Ishikawa (cell line): ENCODE measurements around the gene RIT1.

ENCODE experiments used
- CEBPB ChIP-seq: IDR thresholded peaks from 2 replicates; pipeline ENCODE4 v1.6.1; 2012
- CREB1 ChIP-seq: IDR thresholded peaks from 2 replicates; pipeline ENCODE4 v1.6.1; 2012; ENCODE audit warnings: low read depth
- EGR1 ChIP-seq: IDR thresholded peaks from 2 replicates; pipeline ENCODE4 v1.6.1; 2012
- EP300 ChIP-seq: IDR thresholded peaks from 2 replicates; pipeline ENCODE4 v1.6.1; 2012; ENCODE audit warnings: borderline replicate concordance
- FOXM1 ChIP-seq: IDR thresholded peaks from 2 replicates; pipeline ENCODE4 v1.6.1; 2012; ENCODE audit warnings: low read depth, borderline replicate concordance
- NFIC ChIP-seq: IDR thresholded peaks from 2 replicates; pipeline ENCODE4 v1.6.1; 2012
- RAD21 ChIP-seq: IDR thresholded peaks from 2 replicates; pipeline ENCODE4 v1.6.1; 2012; ENCODE audit warnings: low read depth
- TAF1 ChIP-seq: IDR thresholded peaks from 2 replicates; pipeline ENCODE4 v1.6.1; 2012; ENCODE audit warnings: low read depth, mild to moderate bottlenecking
- TCF12 ChIP-seq: IDR thresholded peaks from 2 replicates; pipeline ENCODE4 v1.6.1; 2012; ENCODE audit warnings: low read depth
- TEAD4 ChIP-seq: IDR thresholded peaks from 2 replicates; pipeline ENCODE4 v1.6.1; 2012
- USF1 ChIP-seq: IDR thresholded peaks from 2 replicates; pipeline ENCODE4 v1.6.1; 2012
- YY1 ChIP-seq: IDR thresholded peaks from 2 replicates; pipeline ENCODE4 v1.6.1; 2012; ENCODE audit warnings: low read depth
- ZBTB7A ChIP-seq: IDR thresholded peaks from 2 replicates; pipeline ENCODE4 v1.6.1; 2012; ENCODE audit warnings: low read depth
- TF ChIP-seq, protein P1 (sequence below): IDR thresholded peaks from 2 replicates; pipeline ENCODE4 v1.6.1; 2012
- TF ChIP-seq, protein P2 (sequence below): IDR thresholded peaks from 2 replicates; pipeline ENCODE4 v1.6.1; 2012; ENCODE audit warnings: low read depth, mild to moderate bottlenecking

The RIT1 gene

DNA sequence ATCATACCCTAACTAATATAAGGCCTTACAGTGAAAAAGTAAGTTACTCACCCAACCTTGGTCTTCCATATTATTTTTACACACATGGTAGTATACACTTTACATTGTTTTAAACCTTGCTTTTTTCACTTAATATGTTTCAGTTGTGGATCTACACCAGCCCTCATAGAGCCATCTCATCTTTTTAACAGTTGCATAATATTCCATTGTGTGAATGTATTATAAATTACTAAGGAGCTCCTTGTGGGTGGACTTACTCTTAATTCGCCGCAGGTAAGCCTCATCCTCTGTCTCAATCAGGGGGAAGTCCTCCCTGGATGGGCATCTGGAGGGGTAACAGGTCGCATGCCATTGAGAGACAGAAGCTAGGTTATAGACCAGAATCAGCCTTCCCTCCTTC lies 43.5 kb upstream of the RIT1 start:
- no peak for TF ChIP-seq CREB1
- no peak for TF ChIP-seq USF1
- TF ChIP-seq YY1, result no peak
- no peak for TF ChIP-seq TCF12
- TF ChIP-seq RAD21, result no peak
- TF ChIP-seq TEAD4, result no peak
- TF ChIP-seq, protein P1, sequence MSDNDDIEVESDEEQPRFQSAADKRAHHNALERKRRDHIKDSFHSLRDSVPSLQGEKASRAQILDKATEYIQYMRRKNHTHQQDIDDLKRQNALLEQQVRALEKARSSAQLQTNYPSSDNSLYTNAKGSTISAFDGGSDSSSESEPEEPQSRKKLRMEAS, result no peak
- TF ChIP-seq EP300, result no peak
- TF ChIP-seq, protein P2, sequence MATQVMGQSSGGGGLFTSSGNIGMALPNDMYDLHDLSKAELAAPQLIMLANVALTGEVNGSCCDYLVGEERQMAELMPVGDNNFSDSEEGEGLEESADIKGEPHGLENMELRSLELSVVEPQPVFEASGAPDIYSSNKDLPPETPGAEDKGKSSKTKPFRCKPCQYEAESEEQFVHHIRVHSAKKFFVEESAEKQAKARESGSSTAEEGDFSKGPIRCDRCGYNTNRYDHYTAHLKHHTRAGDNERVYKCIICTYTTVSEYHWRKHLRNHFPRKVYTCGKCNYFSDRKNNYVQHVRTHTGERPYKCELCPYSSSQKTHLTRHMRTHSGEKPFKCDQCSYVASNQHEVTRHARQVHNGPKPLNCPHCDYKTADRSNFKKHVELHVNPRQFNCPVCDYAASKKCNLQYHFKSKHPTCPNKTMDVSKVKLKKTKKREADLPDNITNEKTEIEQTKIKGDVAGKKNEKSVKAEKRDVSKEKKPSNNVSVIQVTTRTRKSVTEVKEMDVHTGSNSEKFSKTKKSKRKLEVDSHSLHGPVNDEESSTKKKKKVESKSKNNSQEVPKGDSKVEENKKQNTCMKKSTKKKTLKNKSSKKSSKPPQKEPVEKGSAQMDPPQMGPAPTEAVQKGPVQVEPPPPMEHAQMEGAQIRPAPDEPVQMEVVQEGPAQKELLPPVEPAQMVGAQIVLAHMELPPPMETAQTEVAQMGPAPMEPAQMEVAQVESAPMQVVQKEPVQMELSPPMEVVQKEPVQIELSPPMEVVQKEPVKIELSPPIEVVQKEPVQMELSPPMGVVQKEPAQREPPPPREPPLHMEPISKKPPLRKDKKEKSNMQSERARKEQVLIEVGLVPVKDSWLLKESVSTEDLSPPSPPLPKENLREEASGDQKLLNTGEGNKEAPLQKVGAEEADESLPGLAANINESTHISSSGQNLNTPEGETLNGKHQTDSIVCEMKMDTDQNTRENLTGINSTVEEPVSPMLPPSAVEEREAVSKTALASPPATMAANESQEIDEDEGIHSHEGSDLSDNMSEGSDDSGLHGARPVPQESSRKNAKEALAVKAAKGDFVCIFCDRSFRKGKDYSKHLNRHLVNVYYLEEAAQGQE, result no peak
- no peak for TF ChIP-seq FOXM1
- TF ChIP-seq NFIC, result no peak
- TF ChIP-seq ZBTB7A, result no peak
- no peak for TF ChIP-seq TAF1

DNA sequence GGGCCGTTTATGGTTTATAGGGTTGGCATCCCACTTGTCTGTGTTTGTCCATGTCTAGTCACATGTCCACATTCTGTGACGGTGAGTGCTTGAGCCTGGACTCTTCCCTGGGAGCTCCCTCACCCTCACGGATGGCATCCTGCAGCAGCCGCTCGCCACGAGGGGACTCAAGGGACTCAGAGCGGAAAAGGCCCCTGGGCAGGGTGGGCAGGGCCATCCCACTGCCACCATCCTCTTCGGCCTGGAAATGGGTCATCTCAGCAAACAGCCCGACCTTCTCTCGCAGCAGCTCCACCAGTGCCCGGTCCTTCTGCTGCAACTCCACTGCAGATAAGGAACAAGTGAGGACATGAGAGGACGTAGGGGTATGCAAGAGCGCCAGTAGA lies 41.3 kb upstream of the RIT1 start:
- TF ChIP-seq TCF12, result no peak
- no peak for TF ChIP-seq CREB1
- TF ChIP-seq EP300, result no peak
- TF ChIP-seq FOXM1, result no peak
- TF ChIP-seq, protein P1, result no peak
- no peak for TF ChIP-seq USF1
- no peak for TF ChIP-seq EGR1
- TF ChIP-seq TAF1, result no peak
- no peak for TF ChIP-seq NFIC
- TF ChIP-seq ZBTB7A, result no peak
- TF ChIP-seq TEAD4, result no peak

GRCh38 chr1:155951753-155952504 lies 40.8 kb upstream of the RIT1 start:
- no peak for TF ChIP-seq RAD21
- TF ChIP-seq CEBPB, result no peak
- no peak for TF ChIP-seq YY1

- TF ChIP-seq NFIC (no peak), TEAD4 (no peak), ZBTB7A (no peak), EGR1 (no peak), TCF12 (no peak)
Observed at GRCh38 chr1:155950829-155951228, 39.7 kb upstream of the RIT1 start.

GRCh38 chr1:155947741-155948140 lies 36.6 kb upstream of the RIT1 start:
- TF ChIP-seq, protein P2, result no peak
- TF ChIP-seq, protein P1, result no peak

- TF ChIP-seq TAF1 (no peak), RAD21 (no peak), EP300 (no peak), CREB1 (no peak), USF1 (no peak), FOXM1 (no peak)
Observed at GRCh38 chr1:155947292-155947691, 36.1 kb upstream of the RIT1 start.
